Endodermal cell (in vitro differentiated cells): ENCODE data around the gene CRHR1. TPM values are rescaled to one million over a fixed set of nuclear protein-coding genes. Genes with fewer than 3 reads are reported as not detected.

ENCODE experiments used
- DNase-seq: peaks from one replicate; pipeline ENCODE4 v3.0.0-alpha.2; 2017
- H3K27ac ChIP-seq: 2 replicates; pipeline ENCODE4 v1.5.1; 2013; ENCODE audit warnings: mild to moderate bottlenecking, low read depth, low read length, moderate library complexity
- H3K27me3 ChIP-seq: 2 replicates; pipeline ENCODE4 v1.6.1; 2013; ENCODE audit warnings: mild to moderate bottlenecking, low read length, moderate library complexity; ENCODE audit not compliant: insufficient read depth, control insufficient read depth, poor library complexity, severe bottlenecking
- H3K36me3 ChIP-seq: 2 replicates; pipeline ENCODE4 v1.7.0; 2013; ENCODE audit warnings: mild to moderate bottlenecking, low read length, moderate library complexity; ENCODE audit not compliant: control insufficient read depth, insufficient read depth
- H3K4me1 ChIP-seq: one replicate; pipeline ENCODE4 v1.7.0; 2013; ENCODE audit warnings: low read length; ENCODE audit not compliant: control insufficient read depth, insufficient read depth
- H3K4me3 ChIP-seq: 2 replicates; pipeline ENCODE4 v1.5.1; 2013; ENCODE audit warnings: mild to moderate bottlenecking, low read length, moderate library complexity
- H3K9ac ChIP-seq: 2 replicates; pipeline ENCODE4 v1.6.1; 2013; ENCODE audit warnings: mild to moderate bottlenecking, low read length, moderate library complexity; ENCODE audit not compliant: poor library complexity, severe bottlenecking; ENCODE audit errors: extremely low read depth
- H3K9me3 ChIP-seq: 2 replicates; pipeline ENCODE4 v1.6.1; 2013; ENCODE audit warnings: mild to moderate bottlenecking, low read length, moderate library complexity; ENCODE audit not compliant: control insufficient read depth
- H3K27ac Mint-ChIP-seq: 2 replicates; pipeline ENCODE4 v1.8.0; 2020; ENCODE audit warnings: mixed read lengths
- H3K27me3 Mint-ChIP-seq: 2 replicates; pipeline ENCODE4 v1.8.0; 2021; ENCODE audit warnings: mild to moderate bottlenecking, mixed read lengths; ENCODE audit not compliant: insufficient read depth
- H3K36me3 Mint-ChIP-seq: 2 replicates; pipeline ENCODE4 v1.8.0; 2020; ENCODE audit warnings: low read depth, mixed read lengths
- H3K4me1 Mint-ChIP-seq: 2 replicates; pipeline ENCODE4 v1.8.0; 2020; ENCODE audit warnings: mixed read lengths
- H3K4me3 Mint-ChIP-seq: 2 replicates; pipeline ENCODE4 v1.8.0; 2020; ENCODE audit warnings: mild to moderate bottlenecking, moderate library complexity, mixed read lengths
- H3K9me3 Mint-ChIP-seq: 2 replicates; pipeline ENCODE4 v1.8.0; 2020; ENCODE audit warnings: mild to moderate bottlenecking, mixed read lengths
- CTCF ChIP-seq: fragments of 200-600 bp; sonication (generic); conservative IDR thresholded peaks from 2 replicates; pipeline ENCODE4 v1.5.0; 2021; ENCODE audit warnings: antibody characterized with exemption, mild to moderate bottlenecking
- WGBS, 2 experiments: methylation state at CpG; one replicate each; pipeline versions ENCODE4 v1.1.5 to v1.1.7; 2013; ENCODE audit warnings: missing lambda C conversion rate in 2 of 2, mixed read lengths in 1 of 2; ENCODE audit not compliant: insufficient coverage in 1 of 2, insufficient read length in 1 of 2; 5-methylcytosine and 5-hydroxymethylcytosine counted together
- total RNA-seq, 2 donors: library from RNA; stranded (reverse); fragmentation: NEBNext Ultra II Directional in 1 of 2; extraction: Animal tissue kit (Norgen Biotek cat#: 25700) in 1 of 2; gene quantifications; 2 replicates in 1 of 2; 3 replicates in 1 of 2; pipeline ENCODE4 v1.2.1, GENCODE V29; 2021

CRHR1 gene
- total RNA-seq, 2 donors from 2014 or later = 0.81 to 1.8 TPM

GRCh38 chr17:45814622-45815606 lies 30.8 kb downstream of the CRHR1 start:
- 89% methylated on average over 9 to 17 of the region's 17 CpGs for whole genome bisulfite sequencing, 2 experiments
- TF ChIP-seq CTCF = no peak
- no peak overlapping the region for H3K4me3 Mint-ChIP-seq
- Histone ChIP-seq H3K27ac (no peak overlapping the region), H3K36me3 (no peaks in the 10 kb centered on the region), H3K9ac (no peak overlapping the region), H3K9me3 (no peaks in the 10 kb centered on the region), H3K4me3 (no peak overlapping the region), H3K4me1 (no peaks in the 10 kb centered on the region), H3K27me3 (no peaks in the 10 kb centered on the region)
- H3K9me3 Mint-ChIP-seq = no peaks in the 10 kb centered on the region
- no peak overlapping the region for H3K27ac Mint-ChIP-seq
- no peak for DNase-seq
- H3K36me3 Mint-ChIP-seq = no peaks in the 10 kb centered on the region
- peaks cover 6% of the 10 kb centered on the region for H3K27me3 Mint-ChIP-seq
- H3K4me1 Mint-ChIP-seq = no peaks in the 10 kb centered on the region

- Histone ChIP-seq H3K27me3 (no peaks in the 10 kb centered on the region), H3K36me3 (no peaks in the 10 kb centered on the region), H3K4me3 (no peak overlapping the region), H3K4me1 (no peaks in the 10 kb centered on the region), H3K9me3 (no peaks in the 10 kb centered on the region), H3K9ac (no peak overlapping the region), H3K27ac (no peak overlapping the region)
- no peak for DNase-seq
- Mint-ChIP-seq H3K4me3 (no peak overlapping the region), H3K27ac (no peak overlapping the region), H3K9me3 (no peaks in the 10 kb centered on the region), H3K36me3 (no peaks in the 10 kb centered on the region), H3K4me1 (no peaks in the 10 kb centered on the region), H3K27me3 (peaks cover 9% of the 10 kb centered on the region)
- WGBS, 2 experiments = 86 to 87% methylated on average over 3 to 6 of the region's 6 CpGs
- TF ChIP-seq CTCF = no peak
Observed at GRCh38 chr17:45815752-45816151, 31.6 kb downstream of the CRHR1 start.

- Histone ChIP-seq H3K9ac (no peak overlapping the region), H3K4me1 (no peaks in the 10 kb centered on the region), H3K36me3 (no peaks in the 10 kb centered on the region), H3K9me3 (no peaks in the 10 kb centered on the region), H3K27me3 (no peaks in the 10 kb centered on the region), H3K4me3 (no peak overlapping the region), H3K27ac (no peak overlapping the region)
- WGBS, 2 experiments = 89 to 94% methylated on average over 5 to 6 of the region's 6 CpGs
- no peak for TF ChIP-seq CTCF
- H3K4me1 Mint-ChIP-seq = no peaks in the 10 kb centered on the region
- no peak overlapping the region for H3K27ac Mint-ChIP-seq
- no peaks in the 10 kb centered on the region for H3K9me3 Mint-ChIP-seq
- no peak for DNase-seq
- H3K4me3 Mint-ChIP-seq = no peak overlapping the region
- peaks cover 6% of the 10 kb centered on the region for H3K27me3 Mint-ChIP-seq
- H3K36me3 Mint-ChIP-seq = no peaks in the 10 kb centered on the region
Observed at GRCh38 chr17:45818041-45818440, 33.9 kb downstream of the CRHR1 start.
